ENCODE measurements around the gene PEAR1. TPM values are rescaled to one million over a fixed set of nuclear protein-coding genes. Genes with fewer than 3 reads are reported as not detected.

PEAR1 gene
- total RNA-seq, 1 donor from 2014 or later, result 3.9 TPM

DNA sequence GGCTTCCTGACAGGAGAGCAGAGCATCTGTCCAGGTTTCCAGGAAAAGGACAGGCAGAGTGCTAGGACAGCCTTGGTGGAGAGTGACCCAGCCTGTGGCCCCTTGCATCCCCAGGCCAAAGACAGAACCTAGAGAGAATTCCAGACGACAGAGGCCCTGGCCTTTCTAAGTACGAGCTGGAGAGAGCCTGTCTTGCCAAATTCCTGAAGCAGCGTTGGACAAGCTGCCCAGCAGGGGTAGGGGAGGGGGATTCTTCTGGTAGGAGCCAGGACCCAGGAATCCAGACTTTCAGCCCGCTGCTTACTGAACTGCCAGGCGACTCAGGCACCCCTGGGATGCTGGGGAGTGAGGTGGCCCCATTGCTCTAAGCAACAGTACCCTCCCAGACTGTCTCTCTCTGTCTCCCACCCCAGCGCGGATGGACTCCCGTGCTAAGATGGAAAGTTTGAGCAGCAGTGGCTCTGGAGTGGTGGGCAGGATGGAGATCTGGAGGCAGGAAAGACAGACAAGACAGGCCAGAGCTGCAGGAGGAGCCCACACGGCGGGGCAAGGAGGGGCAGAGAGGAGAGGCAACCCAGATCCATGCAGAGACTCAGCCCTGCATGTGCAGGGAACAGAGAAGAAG is 8.8 kb upstream of the PEAR1 start:
- no peak for DNase-seq (ENCODE audit: low read depth)

- no peak for DNase-seq (ENCODE audit: low read depth)
These were observed 8.2 kb upstream of the PEAR1 start for GRCh38 chr1:156885314-156885713.

DNA sequence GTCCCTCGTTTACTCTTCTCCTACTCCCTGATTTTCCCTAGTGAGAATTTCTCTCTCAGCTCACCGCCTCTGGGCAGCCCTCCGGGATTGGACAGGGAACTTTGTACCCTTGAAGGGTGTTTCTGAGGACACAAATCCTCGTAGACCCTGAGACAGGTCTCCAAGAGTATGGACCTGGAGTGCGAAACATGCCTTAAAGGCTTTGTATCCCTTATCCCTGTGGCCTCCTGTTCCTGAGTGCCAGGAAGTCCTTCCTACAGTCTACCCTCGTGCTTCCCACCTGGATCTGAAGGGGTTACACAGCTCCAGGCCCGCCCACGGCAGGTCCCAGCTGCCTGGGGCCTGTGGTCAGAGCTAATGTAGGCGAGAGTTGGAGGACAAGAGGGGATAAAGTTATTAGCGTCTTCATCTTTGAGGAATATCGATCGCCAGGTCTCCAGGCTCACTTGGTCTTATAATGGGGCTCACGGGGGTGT is 7.6 kb upstream of the PEAR1 start:
- DNase-seq (ENCODE audit: low read depth), result no peak

DNA sequence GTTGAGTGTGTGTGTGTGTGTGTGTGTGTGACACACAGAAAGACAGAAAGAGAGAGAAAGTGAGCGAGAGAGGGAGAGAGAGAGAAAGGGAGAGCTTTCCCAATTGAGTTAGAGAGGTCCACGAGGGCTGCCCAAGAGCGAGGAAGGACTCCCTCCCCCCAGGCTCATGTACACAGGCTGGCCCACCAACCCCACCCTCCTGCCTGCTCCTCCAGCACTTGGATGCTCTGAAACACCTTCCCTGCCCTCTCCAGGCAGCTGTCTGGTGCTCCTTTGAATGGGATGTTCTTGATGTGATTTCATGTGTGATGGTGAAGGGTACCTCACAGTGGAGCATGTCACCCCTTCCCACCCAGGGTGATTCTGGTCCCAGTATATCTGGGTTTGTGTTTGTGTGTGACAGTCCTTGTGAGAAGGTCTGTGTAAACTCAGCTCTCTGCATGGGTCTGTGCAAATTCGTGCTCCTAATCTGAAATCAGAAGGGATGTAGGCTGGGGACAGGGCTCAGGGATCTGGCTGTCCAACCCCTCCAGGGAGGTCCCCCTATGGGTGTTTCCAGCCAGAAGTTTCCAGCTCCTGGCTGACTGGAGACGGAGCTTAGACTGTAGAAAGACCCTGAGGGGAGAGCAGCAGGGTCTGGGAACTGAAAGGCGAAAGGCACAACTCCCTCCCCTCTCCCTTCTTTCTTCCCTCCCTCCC is 6.8 kb upstream of the PEAR1 start:
- no peak for DNase-seq (ENCODE audit: low read depth)

DNA sequence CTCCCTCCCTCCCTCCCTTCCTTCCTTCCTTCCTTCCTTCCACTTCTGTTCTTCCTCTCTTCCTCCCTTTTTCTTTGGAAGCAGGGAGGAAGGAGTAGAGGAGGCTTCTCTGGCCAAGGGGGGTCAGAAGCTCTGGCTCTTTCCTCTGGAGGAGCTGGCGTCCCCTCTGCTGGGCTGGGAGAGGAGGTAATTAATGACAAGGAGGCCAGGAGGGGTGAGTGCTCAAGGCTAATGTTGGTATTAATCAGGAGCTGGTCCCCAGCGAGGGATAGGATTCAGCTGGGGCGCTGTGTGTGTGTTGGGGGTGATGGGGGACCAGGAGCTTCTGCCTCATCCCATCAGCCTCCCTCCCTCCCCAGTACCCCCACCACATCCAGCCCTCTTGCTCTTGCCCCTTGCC is 6.2 kb upstream of the PEAR1 start:
- no peak for DNase-seq (ENCODE audit: low read depth)

- no peak for DNase-seq (ENCODE audit: low read depth)
These were observed 5.8 kb upstream of the PEAR1 start for GRCh38 chr1:156887734-156888133.

DNA sequence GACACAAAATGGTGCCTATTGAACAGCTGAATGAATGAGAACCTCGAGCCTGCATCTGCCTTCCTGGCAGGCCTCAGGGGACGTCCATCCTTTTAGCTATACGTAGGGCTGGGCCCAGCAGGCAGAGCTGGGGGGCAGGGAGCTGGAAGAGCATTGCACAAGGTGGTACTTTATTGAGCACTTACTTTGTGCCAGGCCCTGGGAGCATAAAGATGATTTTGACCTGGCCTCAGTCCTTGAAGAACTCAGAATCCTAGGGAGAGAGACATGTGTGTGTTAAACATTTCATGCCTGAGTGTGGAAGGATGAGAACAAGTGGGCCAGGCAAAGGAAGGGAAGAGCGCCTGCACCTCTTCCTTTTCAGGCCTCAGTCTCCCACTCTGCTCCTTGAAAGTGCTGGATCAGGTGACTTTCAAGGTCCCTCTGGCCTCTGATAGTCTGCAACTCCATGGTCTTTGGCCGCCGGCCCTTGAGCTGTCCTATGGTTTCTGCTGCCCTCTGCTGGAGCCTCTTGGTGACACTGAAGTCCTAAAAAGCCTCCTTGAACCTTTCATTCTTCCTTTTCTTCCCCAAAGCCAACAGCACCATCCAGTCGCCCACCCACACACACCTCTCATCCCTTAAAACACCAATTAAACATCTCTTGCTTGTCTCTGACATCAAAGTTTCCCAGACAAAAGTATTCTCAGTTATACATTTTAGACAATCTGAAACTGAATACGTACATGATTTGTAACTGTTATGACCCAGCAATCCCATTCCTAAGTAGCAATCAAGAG is 3.5 kb upstream of the PEAR1 start:
- peak; percentile 61 for DNase-seq (ENCODE audit: low read depth)

GRCh38 chr1:156892190-156893047 is 1.1 kb upstream of the PEAR1 start:
- peak; percentile 72 for DNase-seq (ENCODE audit: low read depth)

DNA sequence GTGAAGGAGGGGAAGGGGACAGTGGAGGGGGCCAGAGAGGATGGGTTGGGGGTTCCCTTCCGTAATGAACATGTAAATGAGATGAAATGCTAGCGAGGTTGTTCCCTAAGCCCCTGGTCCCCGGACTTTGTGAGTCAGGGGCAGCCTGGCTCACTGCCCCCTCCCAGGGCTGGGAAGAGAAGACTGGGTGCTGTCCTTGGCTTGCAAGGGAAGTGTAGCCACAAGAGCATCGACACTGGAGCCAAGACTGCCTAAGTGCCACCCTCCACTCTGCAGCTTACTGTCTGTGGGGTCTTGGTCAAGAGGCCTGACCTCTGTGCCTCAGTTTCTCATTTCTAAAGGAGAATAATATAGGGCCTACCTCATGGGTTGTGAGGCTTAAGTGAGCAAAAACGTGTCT is 483 bp downstream of the PEAR1 start:
- no peak for DNase-seq (ENCODE audit: low read depth)

- DNase-seq (ENCODE audit: low read depth), result no peak
These were observed 1.4 kb downstream of the PEAR1 start for GRCh38 chr1:156894711-156895454.

DNA sequence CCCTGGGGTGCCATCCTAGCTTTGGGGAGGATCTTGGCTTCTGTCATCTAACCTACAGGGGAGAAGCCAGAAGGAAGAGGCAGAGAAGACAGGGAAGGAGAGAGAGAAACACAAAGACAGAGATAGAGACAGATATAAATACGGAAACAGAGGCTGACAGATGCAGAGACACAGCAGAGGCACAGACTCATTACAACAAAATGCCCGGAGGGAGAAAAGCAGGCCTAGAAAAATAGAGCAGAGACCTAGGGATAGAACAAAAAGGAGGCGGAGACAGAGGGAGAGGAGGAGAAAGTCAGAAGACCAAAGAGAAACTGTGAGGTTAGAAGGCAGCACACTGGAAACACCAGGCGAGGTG is 1.9 kb downstream of the PEAR1 start:
- no peak for DNase-seq (ENCODE audit: low read depth)

GRCh38 chr1:156895927-156896326 is 2.4 kb downstream of the PEAR1 start:
- no peak for DNase-seq (ENCODE audit: low read depth)

DNA sequence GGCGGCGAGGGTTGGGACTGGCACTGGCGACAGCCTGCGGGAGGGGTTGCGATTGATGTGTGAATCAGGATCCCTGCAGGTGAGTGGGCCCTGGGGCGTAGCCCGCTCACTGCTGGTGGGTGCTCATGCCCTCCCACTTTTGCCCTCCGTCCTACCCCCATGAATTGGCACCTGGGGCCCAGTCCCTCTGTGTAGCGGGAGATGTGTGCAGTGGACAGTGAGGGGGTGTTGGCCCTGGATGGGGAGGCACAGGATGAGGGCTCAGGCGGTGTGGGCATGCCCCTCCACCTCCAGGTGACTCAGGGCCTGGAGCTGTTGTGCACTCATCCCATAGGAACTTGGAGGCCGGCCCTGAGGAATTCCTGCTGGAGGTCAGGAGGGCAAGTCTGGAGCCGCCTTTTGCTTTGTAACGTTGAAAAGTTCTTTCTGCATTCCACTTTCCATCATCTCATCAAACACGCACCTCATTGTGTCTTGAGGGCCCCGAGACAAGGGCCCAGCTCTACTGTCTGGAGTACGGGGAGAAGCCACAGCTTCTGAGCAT is 3.0 kb downstream of the PEAR1 start:
- DNase-seq (ENCODE audit: low read depth), result peak; percentile 90

- DNase-seq (ENCODE audit: low read depth), result peak; percentile 70
These were observed 3.7 kb downstream of the PEAR1 start for GRCh38 chr1:156897078-156897825.

DNA sequence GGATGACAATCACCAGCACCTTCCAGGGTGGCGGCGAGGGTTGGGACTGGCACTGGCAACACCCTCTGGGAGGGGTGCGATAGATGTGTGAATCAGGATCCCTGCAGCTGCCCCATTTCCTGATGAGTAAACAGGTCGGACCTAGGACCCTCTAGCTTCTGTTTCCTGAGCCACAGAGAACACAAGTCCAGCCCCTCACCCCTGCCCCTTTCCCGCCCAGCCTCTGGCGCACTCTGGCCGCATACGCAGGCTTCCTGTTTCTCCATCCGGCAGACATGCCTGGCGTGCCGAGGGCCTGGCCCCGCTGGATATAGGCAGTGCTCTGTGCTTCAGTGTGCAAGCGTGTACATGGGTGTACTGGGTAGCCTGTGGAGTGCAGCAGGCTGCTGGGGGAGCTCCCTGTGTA is 4.6 kb downstream of the PEAR1 start:
- peak; percentile 32 for DNase-seq (ENCODE audit: low read depth)

GRCh38 chr1:156898971-156899664 is 5.6 kb downstream of the PEAR1 start:
- no peak for DNase-seq (ENCODE audit: low read depth)

- no peak for DNase-seq (ENCODE audit: low read depth)
These were observed 6.6 kb downstream of the PEAR1 start for GRCh38 chr1:156899956-156900718.

DNA sequence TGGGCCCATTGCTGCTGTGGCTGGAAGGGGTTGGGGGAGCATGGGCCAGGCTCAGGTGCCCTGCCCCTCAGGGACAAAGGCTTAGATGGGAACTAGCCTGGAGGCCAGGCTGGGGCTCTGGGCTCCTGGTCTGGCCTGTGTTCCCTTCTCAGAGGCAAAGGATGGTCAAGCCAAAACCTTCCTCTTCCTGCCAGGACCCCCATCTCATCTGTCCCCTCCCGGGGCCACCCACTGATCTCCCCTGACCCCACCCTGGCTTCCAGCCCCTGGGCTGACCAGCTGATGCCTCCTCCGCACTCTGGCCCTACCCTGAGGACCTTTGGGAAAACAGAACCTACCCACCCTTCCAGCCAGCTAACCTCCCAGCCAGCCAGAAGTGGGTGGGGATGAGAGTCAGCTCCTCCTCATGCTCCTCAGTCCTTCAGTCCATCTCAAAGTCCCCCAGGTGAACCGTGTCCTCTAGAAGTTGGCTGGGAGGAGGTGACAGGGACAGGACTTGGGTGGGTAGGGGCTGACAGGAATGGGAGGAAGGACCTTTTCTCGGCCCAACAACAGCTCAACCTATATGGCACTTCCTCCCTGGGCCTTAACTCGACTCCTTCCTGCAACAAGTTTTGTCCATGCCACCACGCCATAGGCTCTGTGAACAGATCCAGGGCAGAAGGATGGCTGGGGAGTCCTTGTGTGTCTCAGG is 7.5 kb downstream of the PEAR1 start:
- DNase-seq (ENCODE audit: low read depth), result no peak
